Activated T-cell treated with anti-CD3 and anti-CD28 coated beads for 48 hours (primary cell): ENCODE data around the gene ERMARD.

Source experiments
- DNase-seq: peaks from one replicate; pipeline ENCODE4 v3.0.0-alpha.2; 2020; ENCODE audit warnings: low read depth

The ERMARD gene

DNA sequence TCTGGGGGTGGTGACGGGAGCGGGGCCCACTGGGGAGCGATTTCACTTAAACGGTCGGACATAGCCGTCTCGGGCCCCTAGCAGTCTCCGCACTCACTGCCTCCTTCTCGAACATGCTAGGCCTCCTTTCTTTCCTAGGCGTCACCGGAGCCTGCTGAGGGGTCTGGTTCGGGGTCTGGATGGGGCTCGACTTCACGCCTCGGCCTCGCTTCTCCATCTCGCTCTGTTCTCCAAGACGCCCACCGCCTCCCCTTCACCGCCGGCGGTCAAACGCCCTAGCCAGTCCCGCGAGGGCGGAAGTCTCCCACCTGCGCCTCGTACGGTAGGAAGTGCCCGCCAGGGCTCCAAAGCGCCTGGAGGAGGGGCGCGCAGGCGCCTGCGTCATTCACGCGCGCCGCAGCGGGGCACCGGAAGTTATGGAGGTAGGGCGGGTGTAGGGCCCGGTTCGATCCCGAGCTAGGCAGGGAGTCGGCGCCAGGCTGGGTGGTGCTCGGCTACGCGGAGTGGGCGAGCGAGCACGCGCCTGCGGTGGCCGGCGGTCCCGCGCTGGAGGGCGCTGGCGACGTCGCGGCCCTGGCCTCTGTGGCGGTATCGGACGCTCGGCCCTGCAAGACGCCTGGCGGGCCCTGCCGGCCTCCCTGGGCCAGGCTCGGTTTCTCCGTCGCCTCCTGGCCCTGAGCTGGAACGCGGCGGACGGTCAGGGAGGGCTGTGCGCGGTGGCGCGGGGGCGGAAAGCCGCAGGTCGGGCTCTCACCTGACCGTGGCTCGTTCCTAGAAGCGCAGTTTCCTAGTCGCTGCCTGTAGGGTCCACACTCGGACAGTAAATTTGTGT lies at the start of gene ERMARD, which contains the start of gene DYNLT2:
ERMARD (plus strand) TSS at position 381 of the 832 bp plus-strand sequence; CDS start at position 417, 36 bp downstream.
DYNLT2 (minus strand) TSS at position 331 of the 832 bp plus-strand sequence; CDS start at position 217, 114 bp downstream.
- peak; percentile 94 for DNase-seq

GRCh38 chr6:169701954-169702839 lies 49.2 kb upstream of the ERMARD start, which contains the start of the genes C6orf120 and WDR27:
Gene C6orf120 (plus strand): TSS chr6:169702126. CDS start chr6:169702460, 334 bp downstream.
Gene WDR27 (minus strand): TSS chr6:169702029. CDS start chr6:169689005, 13,024 bp downstream.
- DNase-seq = peak; percentile 98

GRCh38 chr6:169702840-169703246 lies 48.6 kb upstream of the ERMARD start:
- no peak for DNase-seq

- DNase-seq = no peak
Observed at GRCh38 chr6:169707772-169708171, 43.6 kb upstream of the ERMARD start.

DNA sequence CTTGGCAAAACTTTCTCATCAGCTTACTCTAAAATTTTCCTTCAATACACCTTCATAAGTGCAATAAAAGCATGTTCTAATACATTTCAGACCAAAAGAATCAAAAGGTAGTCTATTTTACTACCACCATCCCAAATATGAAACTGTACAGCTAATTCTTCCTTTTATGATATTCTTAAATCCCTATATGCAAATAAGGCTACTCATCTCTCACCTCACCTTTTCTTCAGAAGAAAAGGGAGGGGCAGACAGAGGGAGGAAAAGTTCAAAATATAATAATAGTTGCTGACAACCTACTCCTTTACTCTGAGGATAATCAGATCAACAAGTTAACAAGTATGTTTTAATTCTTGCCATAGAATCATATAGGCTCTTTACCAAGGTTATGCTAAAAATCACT lies 42.1 kb upstream of the ERMARD start:
- DNase-seq = no peak

DNA sequence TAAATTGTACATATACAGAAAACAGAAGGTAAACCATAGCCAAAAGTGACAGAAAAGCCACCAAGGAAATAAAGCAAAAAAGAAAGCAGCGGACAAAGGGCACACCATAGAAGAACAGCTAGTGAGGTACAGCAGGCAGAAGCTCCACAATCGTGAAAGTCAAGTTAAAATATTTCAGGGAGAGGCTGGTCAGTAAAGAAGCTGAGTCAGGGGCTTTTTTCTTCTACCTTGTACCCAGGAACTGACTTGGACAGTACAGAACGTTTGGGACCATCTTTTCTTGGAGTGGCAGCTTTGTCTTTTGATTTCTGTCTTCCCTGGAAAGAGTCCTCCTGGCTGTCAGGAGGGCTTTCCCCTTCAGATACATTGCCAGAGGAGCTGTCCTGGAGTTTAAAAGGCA lies 41.4 kb upstream of the ERMARD start:
- DNase-seq = no peak

GRCh38 chr6:169714178-169714577 lies 37.2 kb upstream of the ERMARD start:
- no peak for DNase-seq

DNA sequence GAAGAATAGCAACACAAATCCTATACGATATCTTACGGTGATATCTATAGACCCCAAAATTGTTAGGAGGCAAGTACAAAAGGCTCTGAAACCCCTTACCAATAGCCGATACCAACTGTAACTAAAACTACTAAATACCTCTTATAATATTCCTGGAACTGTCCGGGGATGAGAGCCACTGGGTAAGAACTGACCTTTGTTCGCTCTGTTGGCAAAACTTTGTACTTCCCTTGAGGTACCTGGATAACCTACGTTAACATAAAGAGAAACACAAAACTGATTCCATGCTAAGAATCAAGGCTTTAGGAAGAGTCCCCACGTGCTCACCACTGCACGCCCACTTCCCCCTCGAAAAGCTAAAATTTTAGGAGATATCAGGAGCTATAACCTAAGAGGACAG lies 36.8 kb upstream of the ERMARD start:
- no peak for DNase-seq

DNA sequence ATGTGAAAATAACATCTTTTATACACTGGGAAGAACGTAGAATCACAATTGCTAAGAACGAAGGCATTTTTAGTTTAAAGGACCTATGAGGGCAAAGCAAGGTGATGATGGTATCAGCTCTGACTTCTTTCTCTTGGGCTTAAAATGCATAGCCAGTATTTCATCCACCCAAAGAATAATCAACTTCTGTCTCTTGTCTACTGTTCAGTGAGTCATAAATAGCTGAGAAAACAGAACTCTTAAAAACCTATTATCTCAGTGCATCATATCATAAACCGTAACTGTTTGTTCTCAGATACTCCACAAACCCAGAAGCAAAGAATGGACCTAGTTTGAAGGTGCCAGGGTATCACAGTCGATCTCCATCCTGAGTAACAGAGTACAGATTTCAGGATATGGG lies 32.3 kb upstream of the ERMARD start:
- no peak for DNase-seq

DNA sequence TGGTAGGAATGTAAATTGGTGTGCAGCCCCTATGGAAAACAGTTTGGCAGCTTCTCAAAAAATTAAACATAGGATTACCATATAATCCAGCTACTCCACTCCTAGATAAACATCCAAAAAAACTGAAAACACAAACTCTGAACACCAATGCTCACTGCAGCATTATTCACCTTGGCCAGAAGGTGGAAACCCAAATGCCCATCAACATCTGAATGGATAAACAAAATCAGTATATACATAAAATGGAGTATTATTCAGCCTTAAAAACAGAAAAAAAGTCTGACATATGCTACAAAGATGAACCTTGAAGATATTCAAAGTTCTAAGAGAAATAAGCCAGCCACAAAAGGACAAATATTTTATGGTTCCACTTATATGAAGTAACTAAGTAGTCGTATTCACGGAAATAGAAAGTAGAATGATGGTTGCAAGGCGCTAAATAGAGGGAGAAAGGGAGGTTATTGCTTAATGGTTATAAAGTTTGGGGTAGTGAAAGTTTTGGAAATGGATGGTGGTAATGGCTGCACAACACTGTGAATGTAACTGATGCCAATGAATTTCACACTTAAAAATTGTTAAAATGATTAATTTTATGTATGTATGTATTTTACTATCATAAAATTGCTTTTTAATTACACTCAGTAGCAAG lies 31.1 kb upstream of the ERMARD start:
- DNase-seq = no peak

- DNase-seq = peak; percentile 38
Observed at GRCh38 chr6:169722362-169723199, 28.8 kb upstream of the ERMARD start.

GRCh38 chr6:169723200-169723909 lies 28.1 kb upstream of the ERMARD start:
- DNase-seq = peak; percentile 62

DNA sequence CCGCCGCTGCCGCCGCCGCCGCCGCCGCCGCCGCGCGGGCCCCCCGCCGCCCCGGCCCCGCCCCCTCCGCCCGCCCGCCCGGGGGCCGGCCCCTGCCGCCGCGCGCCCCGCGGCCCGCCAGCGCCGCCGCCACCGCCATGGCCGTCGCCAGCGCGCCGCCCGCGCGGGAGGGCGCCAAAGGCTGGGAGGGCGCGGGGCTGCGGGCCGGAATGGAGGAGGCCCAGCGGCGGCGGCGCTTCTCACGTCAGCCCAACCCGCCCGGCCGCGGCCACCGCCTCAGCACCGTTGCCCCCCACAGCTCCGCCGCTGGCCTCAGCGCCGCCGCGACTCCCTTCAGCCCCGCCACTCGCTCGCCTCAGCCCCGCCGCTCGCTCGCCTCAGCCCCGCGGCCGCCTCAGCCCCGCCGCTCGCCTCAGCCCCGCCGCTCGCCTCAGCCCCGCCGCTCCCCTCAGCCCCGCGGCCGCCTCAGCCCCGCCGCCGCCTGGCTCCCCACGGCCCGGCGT lies 27.4 kb upstream of the ERMARD start:
- DNase-seq = peak; percentile 31

GRCh38 chr6:169724494-169725124 lies 26.8 kb upstream of the ERMARD start, which contains the start of gene PHF10:
Gene PHF10 (minus strand): TSS chr6:169724500. CDS start chr6:169723931, 569 bp downstream.
- peak; percentile 70 for DNase-seq

- peak; percentile 14 for DNase-seq
Observed at GRCh38 chr6:169725125-169726048, 26.0 kb upstream of the ERMARD start.

DNA sequence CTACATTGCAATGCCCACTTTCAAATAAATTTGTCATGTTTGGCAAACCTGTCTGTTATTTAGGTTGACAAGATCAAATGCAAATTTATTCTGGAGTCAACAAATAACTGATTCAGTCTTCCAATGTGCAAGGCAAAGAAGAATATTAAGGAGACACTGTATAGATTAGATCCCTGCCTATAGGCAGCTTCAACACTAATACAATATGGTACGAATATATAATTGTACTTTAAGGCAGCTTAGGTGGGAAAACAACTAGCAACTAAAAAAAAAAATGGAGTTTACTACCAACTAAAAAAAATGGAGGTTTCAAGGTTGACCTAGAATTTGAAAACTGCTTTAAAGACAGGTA lies 25.4 kb upstream of the ERMARD start:
- no peak for DNase-seq

DNA sequence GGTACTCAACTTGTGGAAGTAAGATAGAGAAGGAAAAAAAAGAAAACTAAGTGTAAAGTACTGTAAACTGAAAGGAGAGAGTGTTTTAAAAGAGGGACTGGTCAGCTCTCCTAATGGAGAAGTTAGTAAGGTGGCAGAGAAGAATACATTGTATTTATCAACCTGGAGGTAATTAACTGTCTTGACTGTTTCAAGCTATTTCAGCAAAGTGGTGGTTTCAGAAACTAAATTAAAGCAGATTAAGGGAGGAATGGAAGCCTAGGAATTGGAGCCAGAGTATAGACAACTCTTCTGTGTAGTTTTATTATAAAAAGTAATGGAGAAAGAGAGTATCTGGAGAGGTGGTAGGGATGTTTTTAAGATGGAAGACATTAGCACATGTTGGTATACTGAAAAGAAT lies 24.5 kb upstream of the ERMARD start:
- no peak for DNase-seq

GRCh38 chr6:169729961-169730360 lies 21.5 kb upstream of the ERMARD start:
- no peak for DNase-seq
